SU-DHL-6 (cell line): ENCODE measurements around the gene TSACC.

Source experiments
- H2AFZ ChIP-seq: fragments of 200-600 bp; sonication (generic); 2 replicates; pipeline ENCODE4 v1.6.1; 2014; ENCODE audit warnings: low read depth, mild to moderate bottlenecking, moderate library complexity, mixed read lengths, antibody characterized with exemption, low read length; ENCODE audit not compliant: severe bottlenecking
- H3F3A ChIP-seq: fragments of 200-600 bp; shearing (Covaris generic); 2 replicates; pipeline ENCODE4 v1.6.0; 2016; ENCODE audit warnings: antibody characterized with exemption, mild to moderate bottlenecking; ENCODE audit not compliant: insufficient read depth
- H3K27ac ChIP-seq: fragments of 200-600 bp; sonication (generic); 2 replicates; pipeline ENCODE4 v1.5.1; 2016; ENCODE audit warnings: low read depth, mild to moderate bottlenecking, low read length, moderate library complexity, mixed read lengths
- H3K27me3 ChIP-seq: fragments of 200-600 bp; sonication (generic), shearing (Covaris generic); 2 replicates; pipeline ENCODE4 v1.6.0; 2014; ENCODE audit warnings: mild to moderate bottlenecking, low read length
- H3K36me3 ChIP-seq: fragments of 200-600 bp; sonication (generic); 2 replicates; pipeline ENCODE4 v1.6.1; 2014; ENCODE audit warnings: mild to moderate bottlenecking, low read length, mixed read lengths
- H3K4me2 ChIP-seq: fragments of 300-600, 200-600 bp; shearing (Covaris generic), sonication (generic); 2 replicates; pipeline ENCODE4 v1.6.0; 2014; ENCODE audit warnings: low read length, low read depth, mild to moderate bottlenecking; ENCODE audit not compliant: poor library complexity, severe bottlenecking
- H3K4me3 ChIP-seq: fragments of 200-600 bp; sonication (generic); 2 replicates; pipeline ENCODE4 v1.5.1; 2014; ENCODE audit warnings: antibody characterized with exemption, low read length, mild to moderate bottlenecking, mixed read lengths; ENCODE audit not compliant: insufficient read depth, poor library complexity, severe bottlenecking
- H3K79me2 ChIP-seq: fragments of 200-600 bp; sonication (generic); 2 replicates; pipeline ENCODE4 v1.6.1; 2014; ENCODE audit warnings: mild to moderate bottlenecking, low read length, moderate library complexity; ENCODE audit not compliant: insufficient read depth
- H3K9ac ChIP-seq: fragments of 200-600 bp; sonication (generic); 2 replicates; pipeline ENCODE4 v1.7.0; 2014; ENCODE audit warnings: mild to moderate bottlenecking, low read length
- H3K9me2 ChIP-seq: fragments of 200-600 bp; sonication (generic); replicated peaks from 2 replicates; pipeline ENCODE4 v1.6.1; 2014; ENCODE audit warnings: low read length; ENCODE audit not compliant: insufficient read depth
- H3K9me3 ChIP-seq: fragments of 200-600 bp; sonication (generic); 2 replicates; pipeline ENCODE4 v1.6.1; 2014; ENCODE audit warnings: low read length, mixed read lengths; ENCODE audit not compliant: insufficient read depth
- H4K20me1 ChIP-seq: fragments of 200-600 bp; sonication (generic); 2 replicates; pipeline ENCODE4 v1.6.1; 2014; ENCODE audit warnings: low read depth, mild to moderate bottlenecking, antibody characterized with exemption, low read length, moderate library complexity, mixed read lengths
- EZH2phosphoT487 ChIP-seq: fragments of 200-600 bp; sonication (generic), shearing (Covaris generic); conservative IDR thresholded peaks from 2 replicates; pipeline ENCODE4 v1.6.1; 2018; ENCODE audit warnings: mild to moderate bottlenecking, antibody characterized with exemption, low read length, moderate library complexity, mixed read lengths
- TF ChIP-seq, protein P1 (sequence below): fragments of 200-600 bp; sonication (generic); IDR thresholded peaks from one replicate; pipeline ENCODE4 v1.5.1; 2017; ENCODE audit warnings: antibody characterized with exemption, mild to moderate bottlenecking, low read length, moderate library complexity; ENCODE audit not compliant: insufficient read depth, poor library complexity, severe bottlenecking

The TSACC gene

DNA sequence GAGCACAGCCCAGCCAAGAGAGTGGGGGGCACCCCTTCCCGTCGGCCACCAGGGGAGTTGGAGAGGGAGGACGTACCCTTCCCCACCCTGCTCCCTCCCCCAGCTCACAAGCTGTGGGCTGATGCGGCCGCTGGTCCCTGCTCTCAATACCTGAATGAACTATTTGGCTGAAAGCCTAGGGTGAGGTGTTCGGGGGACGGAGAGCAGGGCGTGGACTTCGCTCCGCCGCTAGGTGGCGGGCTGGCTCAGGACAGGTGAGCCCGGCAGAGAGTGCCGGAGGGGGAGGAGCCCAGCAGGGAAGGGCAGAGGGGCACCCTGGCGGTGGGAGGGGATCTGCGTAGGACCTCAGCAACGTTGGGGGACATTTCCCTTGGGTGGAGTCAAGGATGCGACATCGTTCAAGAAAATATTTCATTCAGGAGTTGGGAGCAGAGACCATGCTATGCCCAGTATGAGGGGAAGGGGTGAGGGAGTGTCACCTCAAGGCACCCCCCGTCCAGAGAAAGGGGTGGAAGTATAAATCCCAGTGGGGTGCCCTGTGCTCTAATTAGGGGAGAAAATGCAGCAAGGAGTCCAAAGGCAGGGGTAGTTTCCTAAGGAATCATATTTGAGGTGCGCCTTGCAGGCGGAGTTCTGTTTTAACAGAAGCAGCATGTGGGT, 18.7 kb downstream of the TSACC start:
- peak overlapping the region; percentile 25 for H3K4me2 ChIP-seq
- no peak overlapping the region for H3K9ac ChIP-seq
- no peak overlapping the region for H3K27ac ChIP-seq
- no peak for TF ChIP-seq EZH2phosphoT487
- TF ChIP-seq, protein P1, sequence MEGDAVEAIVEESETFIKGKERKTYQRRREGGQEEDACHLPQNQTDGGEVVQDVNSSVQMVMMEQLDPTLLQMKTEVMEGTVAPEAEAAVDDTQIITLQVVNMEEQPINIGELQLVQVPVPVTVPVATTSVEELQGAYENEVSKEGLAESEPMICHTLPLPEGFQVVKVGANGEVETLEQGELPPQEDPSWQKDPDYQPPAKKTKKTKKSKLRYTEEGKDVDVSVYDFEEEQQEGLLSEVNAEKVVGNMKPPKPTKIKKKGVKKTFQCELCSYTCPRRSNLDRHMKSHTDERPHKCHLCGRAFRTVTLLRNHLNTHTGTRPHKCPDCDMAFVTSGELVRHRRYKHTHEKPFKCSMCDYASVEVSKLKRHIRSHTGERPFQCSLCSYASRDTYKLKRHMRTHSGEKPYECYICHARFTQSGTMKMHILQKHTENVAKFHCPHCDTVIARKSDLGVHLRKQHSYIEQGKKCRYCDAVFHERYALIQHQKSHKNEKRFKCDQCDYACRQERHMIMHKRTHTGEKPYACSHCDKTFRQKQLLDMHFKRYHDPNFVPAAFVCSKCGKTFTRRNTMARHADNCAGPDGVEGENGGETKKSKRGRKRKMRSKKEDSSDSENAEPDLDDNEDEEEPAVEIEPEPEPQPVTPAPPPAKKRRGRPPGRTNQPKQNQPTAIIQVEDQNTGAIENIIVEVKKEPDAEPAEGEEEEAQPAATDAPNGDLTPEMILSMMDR: peak; percentile 98
- H3K27me3 ChIP-seq: no peaks in the 10 kb centered on the region
- no peaks in the 10 kb centered on the region for H3K36me3 ChIP-seq
- peak overlapping the region; percentile 2 for H2AFZ ChIP-seq
- no peaks in the 10 kb centered on the region for H3K79me2 ChIP-seq
- H3K9me2 ChIP-seq: no peaks in the 10 kb centered on the region
- no peaks in the 10 kb centered on the region for H3F3A ChIP-seq
- H3K9me3 ChIP-seq: no peaks in the 10 kb centered on the region
- H4K20me1 ChIP-seq: no peaks in the 10 kb centered on the region
- H3K4me3 ChIP-seq: no peak overlapping the region

DNA sequence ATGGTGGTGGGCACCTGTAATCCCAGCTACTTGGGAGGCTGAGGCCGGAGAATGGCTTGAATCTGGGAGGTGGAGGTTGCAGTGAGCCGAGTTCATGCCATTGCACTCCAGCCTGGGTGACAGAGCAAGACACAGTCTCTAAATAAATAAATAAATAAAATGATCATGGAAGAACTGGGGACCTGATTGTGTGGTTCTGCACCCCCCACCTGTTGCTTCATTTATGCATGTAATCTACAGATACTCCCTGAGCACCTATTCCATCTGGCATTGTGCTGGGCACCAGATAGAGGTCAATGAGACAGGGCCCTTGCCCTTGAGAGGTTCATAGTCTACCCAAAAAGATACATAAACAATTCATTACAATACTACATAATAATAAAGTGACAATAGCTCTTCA, 19.7 kb downstream of the TSACC start:
- H3K36me3 ChIP-seq: no peaks in the 10 kb centered on the region
- no peaks in the 10 kb centered on the region for H3K27me3 ChIP-seq
- H3F3A ChIP-seq: no peaks in the 10 kb centered on the region
- no peaks in the 10 kb centered on the region for H4K20me1 ChIP-seq
- H3K27ac ChIP-seq: no peak overlapping the region
- H3K9me2 ChIP-seq: no peaks in the 10 kb centered on the region
- H3K4me3 ChIP-seq: no peak overlapping the region
- no peak for TF ChIP-seq EZH2phosphoT487
- TF ChIP-seq, protein P1: no peak
- no peak overlapping the region for H3K9ac ChIP-seq
- no peaks in the 10 kb centered on the region for H3K9me3 ChIP-seq
- H3K79me2 ChIP-seq: no peaks in the 10 kb centered on the region
- H3K4me2 ChIP-seq: no peak overlapping the region
- no peak overlapping the region for H2AFZ ChIP-seq

DNA sequence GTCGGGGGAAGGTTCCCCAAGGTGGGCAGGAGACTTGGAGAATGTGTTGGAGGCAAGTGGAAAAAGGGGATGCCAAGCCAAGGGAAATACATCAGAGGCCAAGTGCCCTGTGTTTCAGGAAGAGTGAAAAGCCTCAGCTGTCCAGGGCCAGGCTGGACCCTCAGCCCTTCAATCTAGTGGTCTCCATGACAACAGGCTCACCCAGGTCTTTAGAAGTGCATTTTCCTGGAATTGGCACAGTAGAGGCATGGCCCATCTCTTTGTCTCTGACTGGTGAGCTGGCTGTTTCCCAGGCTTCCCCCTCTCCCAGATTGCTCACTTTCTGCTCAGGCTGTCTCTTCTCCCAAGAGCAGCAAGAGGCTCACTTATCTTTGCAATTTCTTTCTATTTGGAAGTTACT, 20.3 kb downstream of the TSACC start:
- H3K9me3 ChIP-seq: no peaks in the 10 kb centered on the region
- H3K27ac ChIP-seq: no peak overlapping the region
- H3K36me3 ChIP-seq: no peaks in the 10 kb centered on the region
- no peak overlapping the region for H3K4me2 ChIP-seq
- no peaks in the 10 kb centered on the region for H4K20me1 ChIP-seq
- no peak overlapping the region for H3K4me3 ChIP-seq
- no peaks in the 10 kb centered on the region for H3K9me2 ChIP-seq
- H3K9ac ChIP-seq: no peak overlapping the region
- no peaks in the 10 kb centered on the region for H3K79me2 ChIP-seq
- H3F3A ChIP-seq: no peaks in the 10 kb centered on the region
- TF ChIP-seq, protein P1: no peak
- TF ChIP-seq EZH2phosphoT487: no peak
- H3K27me3 ChIP-seq: no peaks in the 10 kb centered on the region
- H2AFZ ChIP-seq: no peak overlapping the region
